ENCODE results near the gene ENTPD7.

Gene ENTPD7

DNA sequence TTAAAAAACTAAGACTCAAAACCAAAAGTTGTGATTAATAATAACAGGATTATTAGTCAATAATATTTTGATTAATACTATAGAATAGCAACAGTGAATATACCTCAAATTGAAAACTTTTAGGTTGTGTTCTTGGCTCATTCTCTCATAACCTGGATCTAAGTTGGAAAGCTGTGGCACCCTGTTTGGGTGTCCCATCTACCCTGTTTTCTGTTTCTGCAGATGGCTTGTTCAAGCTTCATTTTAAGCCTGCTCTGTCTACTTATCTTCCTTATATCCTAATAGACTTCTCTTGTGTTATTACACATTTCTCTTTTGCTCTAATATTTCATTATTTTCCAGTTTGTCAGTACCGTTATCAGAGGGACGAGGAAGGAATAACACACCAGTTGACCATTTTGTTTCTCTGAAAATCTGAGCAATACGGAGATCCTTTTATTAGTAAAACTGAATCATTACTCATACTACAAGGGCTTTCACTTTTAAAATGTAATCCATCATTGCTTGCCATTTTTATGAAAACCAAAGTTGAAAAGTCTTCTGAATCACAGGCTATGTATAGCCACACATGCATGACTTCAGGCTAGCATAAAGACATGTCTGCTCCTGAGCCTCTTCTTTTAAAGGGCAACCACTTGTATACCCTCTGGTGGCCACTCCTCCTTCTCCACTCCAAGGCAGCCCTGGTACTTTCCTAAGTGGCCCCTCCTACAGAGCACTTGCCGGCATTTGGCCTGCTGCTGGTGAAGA is 50.3 kb downstream of the ENTPD7 start:
- Histone ChIP-seq H3K9ac (ENCODE audit: low read length) (no peak overlapping the region), H3K27me3 (ENCODE audit: low read length) (no peaks in the 10 kb centered on the region), H2AFZ (ENCODE audit: low read depth, low read length, severe bottlenecking) (no peak overlapping the region), H4K20me1 (ENCODE audit: low read depth, low read length) (no peaks in the 10 kb centered on the region), H3K9me3 (ENCODE audit: insufficient read depth, low read length) (no peaks in the 10 kb centered on the region), H3F3A (ENCODE audit: insufficient read depth) (0 out of 2 replicates have a peak, but pooled peaks cover 7% of the 10 kb centered on the region), H3K79me2 (ENCODE audit: insufficient read depth, low read length) (no peaks in the 10 kb centered on the region), H3K4me3 (ENCODE audit: insufficient read depth, low read length, poor library complexity, severe bottlenecking) (no peak overlapping the region), H3K27ac (ENCODE audit: low read depth, low read length) (no peak overlapping the region), H3K4me2 (ENCODE audit: low read depth, low read length, poor library complexity, severe bottlenecking) (no peak overlapping the region), H3K36me3 (ENCODE audit: low read length) (no peaks in the 10 kb centered on the region; the same call in 1 of the 2 replicates), H3K9me2 (replicated peaks; ENCODE audit: insufficient read depth, low read length) (no peaks in the 10 kb centered on the region)
- TF ChIP-seq EZH2phosphoT487 (conservative IDR thresholded peaks at IDR 0.05; ENCODE audit: low read length), result no peak
- TF ChIP-seq, protein P1, sequence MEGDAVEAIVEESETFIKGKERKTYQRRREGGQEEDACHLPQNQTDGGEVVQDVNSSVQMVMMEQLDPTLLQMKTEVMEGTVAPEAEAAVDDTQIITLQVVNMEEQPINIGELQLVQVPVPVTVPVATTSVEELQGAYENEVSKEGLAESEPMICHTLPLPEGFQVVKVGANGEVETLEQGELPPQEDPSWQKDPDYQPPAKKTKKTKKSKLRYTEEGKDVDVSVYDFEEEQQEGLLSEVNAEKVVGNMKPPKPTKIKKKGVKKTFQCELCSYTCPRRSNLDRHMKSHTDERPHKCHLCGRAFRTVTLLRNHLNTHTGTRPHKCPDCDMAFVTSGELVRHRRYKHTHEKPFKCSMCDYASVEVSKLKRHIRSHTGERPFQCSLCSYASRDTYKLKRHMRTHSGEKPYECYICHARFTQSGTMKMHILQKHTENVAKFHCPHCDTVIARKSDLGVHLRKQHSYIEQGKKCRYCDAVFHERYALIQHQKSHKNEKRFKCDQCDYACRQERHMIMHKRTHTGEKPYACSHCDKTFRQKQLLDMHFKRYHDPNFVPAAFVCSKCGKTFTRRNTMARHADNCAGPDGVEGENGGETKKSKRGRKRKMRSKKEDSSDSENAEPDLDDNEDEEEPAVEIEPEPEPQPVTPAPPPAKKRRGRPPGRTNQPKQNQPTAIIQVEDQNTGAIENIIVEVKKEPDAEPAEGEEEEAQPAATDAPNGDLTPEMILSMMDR (IDR thresholded peaks at IDR 0.05; ENCODE audit: insufficient read depth, low read length, poor library complexity, severe bottlenecking), result no peak

DNA sequence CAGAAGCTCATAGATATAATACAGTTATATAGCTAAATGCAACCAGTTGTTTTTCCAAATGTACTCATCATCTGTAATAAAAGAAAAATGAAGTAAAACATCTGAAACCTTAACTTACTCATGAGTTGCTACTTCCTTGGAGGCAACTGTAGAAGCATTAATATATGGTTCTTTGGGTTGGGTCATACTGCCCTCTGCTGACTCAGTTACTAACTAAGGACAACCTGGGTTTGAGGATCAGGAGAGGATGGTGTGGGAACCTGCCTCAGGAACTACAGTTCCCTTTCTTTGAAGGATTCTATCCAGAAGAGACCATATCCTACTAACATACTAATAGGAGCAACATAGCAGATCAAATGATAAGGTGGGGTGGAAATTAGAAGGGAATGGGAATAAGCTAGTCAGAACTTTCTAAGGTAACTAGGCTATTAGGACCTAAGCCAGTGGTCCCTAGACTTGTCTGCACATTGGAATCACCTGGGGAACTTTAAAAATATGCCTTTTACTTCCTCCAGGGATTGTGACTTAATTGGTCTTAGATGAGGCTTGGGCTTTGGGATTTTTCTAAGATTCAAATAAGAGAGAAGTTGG is 51.9 kb downstream of the ENTPD7 start:
- Histone ChIP-seq H3K4me3 (ENCODE audit: insufficient read depth, low read length, poor library complexity, severe bottlenecking) (no peak overlapping the region), H3K79me2 (ENCODE audit: insufficient read depth, low read length) (no peaks in the 10 kb centered on the region), H3F3A (ENCODE audit: insufficient read depth) (0 out of 2 replicates have a peak, but pooled peaks cover 7% of the 10 kb centered on the region), H2AFZ (ENCODE audit: low read depth, low read length, severe bottlenecking) (no peak overlapping the region), H3K27ac (ENCODE audit: low read depth, low read length) (no peak overlapping the region), H4K20me1 (ENCODE audit: low read depth, low read length) (no peaks in the 10 kb centered on the region), H3K9me3 (ENCODE audit: insufficient read depth, low read length) (no peaks in the 10 kb centered on the region), H3K4me2 (ENCODE audit: low read depth, low read length, poor library complexity, severe bottlenecking) (no peak overlapping the region), H3K36me3 (ENCODE audit: low read length) (no peaks in the 10 kb centered on the region; the same call in 1 of the 2 replicates), H3K27me3 (ENCODE audit: low read length) (no peaks in the 10 kb centered on the region), H3K9me2 (replicated peaks; ENCODE audit: insufficient read depth, low read length) (no peaks in the 10 kb centered on the region), H3K9ac (ENCODE audit: low read length) (no peak overlapping the region)
- TF ChIP-seq, protein P1 (IDR thresholded peaks at IDR 0.05; ENCODE audit: insufficient read depth, low read length, poor library complexity, severe bottlenecking), result peak; percentile 53
- TF ChIP-seq EZH2phosphoT487 (conservative IDR thresholded peaks at IDR 0.05; ENCODE audit: low read length), result no peak

DNA sequence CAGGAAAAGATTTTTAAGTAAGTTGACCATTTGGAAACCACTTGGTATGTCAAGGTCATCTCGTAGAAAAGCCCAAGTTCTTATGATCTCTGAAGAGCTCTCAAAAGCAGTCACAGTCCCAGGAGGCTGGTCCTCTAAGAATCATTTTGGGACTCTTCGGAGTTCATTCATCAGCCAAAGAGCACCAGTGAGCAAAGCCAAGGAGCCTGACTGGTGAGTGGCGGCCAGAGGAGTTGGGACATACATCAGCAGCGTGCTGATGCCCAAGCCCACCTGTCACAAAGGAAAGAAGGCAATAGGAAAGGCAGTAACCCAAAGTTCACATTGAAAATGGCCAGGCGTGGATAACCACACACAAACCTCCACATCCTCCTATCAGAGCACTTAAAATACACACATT is 55.1 kb downstream of the ENTPD7 start:
- Histone ChIP-seq H3K4me2 (ENCODE audit: low read depth, low read length, poor library complexity, severe bottlenecking) (no peak overlapping the region), H3K9me2 (replicated peaks; ENCODE audit: insufficient read depth, low read length) (no peaks in the 10 kb centered on the region), H3K79me2 (ENCODE audit: insufficient read depth, low read length) (no peaks in the 10 kb centered on the region), H3K27me3 (ENCODE audit: low read length) (no peaks in the 10 kb centered on the region), H3K9ac (ENCODE audit: low read length) (no peak overlapping the region), H4K20me1 (ENCODE audit: low read depth, low read length) (no peaks in the 10 kb centered on the region), H3K27ac (ENCODE audit: low read depth, low read length) (no peak overlapping the region), H3K36me3 (ENCODE audit: low read length) (no peaks in the 10 kb centered on the region; the same call in 1 of the 2 replicates), H3K4me3 (ENCODE audit: insufficient read depth, low read length, poor library complexity, severe bottlenecking) (no peak overlapping the region), H3K9me3 (ENCODE audit: insufficient read depth, low read length) (no peaks in the 10 kb centered on the region), H2AFZ (ENCODE audit: low read depth, low read length, severe bottlenecking) (no peak overlapping the region), H3F3A (ENCODE audit: insufficient read depth) (0 out of 2 replicates have a peak, but pooled peaks cover 7% of the 10 kb centered on the region)
- TF ChIP-seq EZH2phosphoT487 (conservative IDR thresholded peaks at IDR 0.05; ENCODE audit: low read length), result no peak
- TF ChIP-seq, protein P1 (IDR thresholded peaks at IDR 0.05; ENCODE audit: insufficient read depth, low read length, poor library complexity, severe bottlenecking), result no peak

All from SU-DHL-6 (cell line).